H1 (cell line): ENCODE data around the gene COLEC11. TPM values are rescaled to one million over a fixed set of nuclear protein-coding genes. Genes with fewer than 3 reads are reported as not detected.

ENCODE experiments used
- CTCF ChIA-PET: fragments of 300-600 bp; sonication (Branson Sonifier 250); formaldehyde crosslinking; loops from one replicate; lab custom pipeline; 2021; ENCODE audit not compliant: partially characterized antibody; lab: Charles Lee
- POLR2A ChIA-PET: fragments of 300-600 bp; sonication (Branson Sonifier 250); formaldehyde crosslinking; loops from one replicate; lab custom pipeline; 2021; ENCODE audit warnings: inconsistent platforms; ENCODE audit not compliant: partially characterized antibody; lab: Charles Lee
- DNase-seq, 2 experiments: peaks; one replicate each; pipeline versions ENCODE4 v3.0.0 to v3.0.0-alpha.2; 2010 to 2022; ENCODE audit warnings: low spot score in 2 of 2, low read depth in 1 of 2, mixed read lengths in 1 of 2
- FAIRE-seq: peaks from 2 replicates; lab custom pipeline; 2011; peaks lifted over from hg19 to GRCh38; lab: Jason Lieb, UNC
- H2AFZ ChIP-seq: 2 replicates; pipeline ENCODE4 v1.8.1; 2012; ENCODE audit warnings: low read length, inconsistent platforms
- H2AK5ac ChIP-seq: 2 replicates; pipeline ENCODE4 v1.6.1; 2013; ENCODE audit warnings: low read depth, low read length
- H2BK120ac ChIP-seq: replicated peaks from 2 replicates; pipeline ENCODE3; 2013; ENCODE audit warnings: low read depth, low read length, inconsistent platforms
- H2BK12ac ChIP-seq: 2 replicates; pipeline ENCODE4 v1.6.1; 2013; ENCODE audit warnings: low read depth, low read length
- H2BK15ac ChIP-seq: 2 replicates; pipeline ENCODE4 v1.6.1; 2013; ENCODE audit warnings: low read length
- H2BK20ac ChIP-seq: 2 replicates; pipeline ENCODE4 v1.6.1; 2013; ENCODE audit warnings: low read length
- H2BK5ac ChIP-seq: 2 replicates; pipeline ENCODE4 v1.6.1; 2013; ENCODE audit warnings: low read depth, low read length
- H3K14ac ChIP-seq: 2 replicates; pipeline ENCODE4 v1.6.1; 2013; ENCODE audit warnings: inconsistent platforms; ENCODE audit not compliant: insufficient read length
- H3K18ac ChIP-seq: 2 replicates; pipeline ENCODE4 v1.6.1; 2013; ENCODE audit warnings: low read length; ENCODE audit errors: extremely low read depth
- H3K23ac ChIP-seq: 2 replicates; pipeline ENCODE4 v1.6.1; 2013; ENCODE audit warnings: inconsistent platforms; ENCODE audit not compliant: insufficient read length
- H3K23me2 ChIP-seq: 2 replicates; pipeline ENCODE4 v1.6.1; 2013; ENCODE audit warnings: low read depth, low read length
- H3K27ac ChIP-seq: 2 replicates; pipeline ENCODE4 v1.6.1; 2011; ENCODE audit warnings: low read depth, low read length, inconsistent platforms
- H3K27me3 ChIP-seq, 4 experiments: replicated peaks in 1 of 4; 1 replicate in 1 of 4; 2 replicates in 3 of 4; pipeline versions ENCODE4 v1.6.1 to v1.8.1; 2011 to 2013; ENCODE audit warnings: low read length in 3 of 4, mild to moderate bottlenecking in 3 of 4, inconsistent platforms in 2 of 4, mixed read lengths in 2 of 4, moderate library complexity in 1 of 4; ENCODE audit not compliant: control insufficient read depth in 3 of 4, insufficient read depth in 3 of 4; ENCODE audit errors: extremely low read depth in 1 of 4
- H3K36me3 ChIP-seq, 4 experiments: 2 replicates each; pipeline versions ENCODE4 v1.6.1 to v1.8.1; 2011 to 2013; ENCODE audit warnings: mild to moderate bottlenecking in 4 of 4, low read length in 3 of 4, moderate library complexity in 2 of 4, control low read depth in 1 of 4, inconsistent platforms in 1 of 4; ENCODE audit not compliant: insufficient read depth in 4 of 4, control insufficient read depth in 2 of 4
- H3K4ac ChIP-seq: replicated peaks from 2 replicates; pipeline ENCODE3; 2013; ENCODE audit warnings: low read length, low read depth, mixed read lengths, inconsistent platforms; ENCODE audit not compliant: insufficient read length
- H3K4me1 ChIP-seq, 4 experiments: replicated peaks in 1 of 4; 1 replicate in 1 of 4; 2 replicates in 3 of 4; pipeline versions ENCODE4 v1.6.1 to v1.8.1; 2011 to 2013; ENCODE audit warnings: low read length in 3 of 4, inconsistent platforms in 2 of 4, mixed read lengths in 1 of 4; ENCODE audit not compliant: insufficient read depth in 4 of 4, control insufficient read depth in 3 of 4
- H3K4me2 ChIP-seq, 2 experiments: 2 replicates each; pipeline versions ENCODE4 v1.6.1 to v1.8.1; 2011 to 2013; ENCODE audit warnings: low read depth in 2 of 2, low read length in 2 of 2, control low read depth in 1 of 2, inconsistent platforms in 1 of 2, mild to moderate bottlenecking in 1 of 2; ENCODE audit not compliant: insufficient read depth in 1 of 2
- H3K4me3 ChIP-seq, 4 experiments: fragments of 200-600, 300-600 bp in 1 of 4; sonication (generic), shearing (Covaris generic), sonication (Bioruptor Twin) in 1 of 4; 2 replicates each; pipeline versions ENCODE4 v1.5.1 to v1.8.1; 2011 to 2016; ENCODE audit warnings: low read length in 4 of 4, low read depth in 3 of 4, control low read depth in 2 of 4, inconsistent platforms in 2 of 4, mild to moderate bottlenecking in 2 of 4, mixed read lengths in 1 of 4, moderate library complexity in 1 of 4; ENCODE audit not compliant: insufficient read depth in 2 of 4; ENCODE audit errors: extremely low read depth in 1 of 4
- H3K56ac ChIP-seq: replicated peaks from 2 replicates; pipeline ENCODE3; 2013; ENCODE audit warnings: low read depth, mild to moderate bottlenecking, mixed read lengths, low read length, inconsistent platforms; ENCODE audit not compliant: insufficient read length
- H3K79me1 ChIP-seq: 2 replicates; pipeline ENCODE4 v1.6.1; 2013; ENCODE audit warnings: low read depth, low read length, control low read depth
- H3K79me2 ChIP-seq, 2 experiments: 2 replicates each; pipeline versions ENCODE4 v1.6.1 to v1.8.1; 2012 to 2013; ENCODE audit warnings: low read length in 2 of 2, mild to moderate bottlenecking in 2 of 2, inconsistent platforms in 1 of 2; ENCODE audit not compliant: insufficient read depth in 2 of 2, control insufficient read depth in 1 of 2
- H3K9ac ChIP-seq, 4 experiments: replicated peaks in 1 of 4; 1 replicate in 1 of 4; 2 replicates in 3 of 4; pipeline versions ENCODE4 v1.6.1 to v1.8.1; 2011 to 2013; ENCODE audit warnings: low read depth in 3 of 4, low read length in 3 of 4, control low read depth in 2 of 4, mild to moderate bottlenecking in 2 of 4, moderate library complexity in 2 of 4, inconsistent platforms in 1 of 4; ENCODE audit errors: extremely low read depth in 1 of 4
- H3K9me3 ChIP-seq, 2 experiments: 2 replicates each; pipeline versions ENCODE4 v1.6.1 to v1.8.1; 2012 to 2013; ENCODE audit warnings: mild to moderate bottlenecking in 2 of 2, moderate library complexity in 2 of 2, control low read depth in 1 of 2, inconsistent platforms in 1 of 2, low read depth in 1 of 2, low read length in 1 of 2, mixed read lengths in 1 of 2; ENCODE audit not compliant: insufficient read depth in 2 of 2
- H4K20me1 ChIP-seq, 2 experiments: replicated peaks in 1 of 2; 2 replicates each; pipeline versions ENCODE3 to v1.8.1; 2011 to 2013; ENCODE audit warnings: inconsistent platforms in 2 of 2, low read length in 2 of 2, mild to moderate bottlenecking in 1 of 2; ENCODE audit not compliant: insufficient read depth in 2 of 2, control insufficient read depth in 1 of 2
- H4K5ac ChIP-seq: 2 replicates; pipeline ENCODE4 v1.6.1; 2013; ENCODE audit warnings: low read length, low read depth, mixed read lengths, inconsistent platforms; ENCODE audit not compliant: insufficient read length
- H4K8ac ChIP-seq: 2 replicates; pipeline ENCODE4 v1.8.0; 2013; ENCODE audit warnings: mild to moderate bottlenecking, moderate library complexity, low read length, inconsistent platforms; ENCODE audit not compliant: insufficient read depth; ENCODE audit errors: extremely low read depth
- H4K91ac ChIP-seq: replicated peaks from 2 replicates; pipeline ENCODE3; 2013; ENCODE audit warnings: low read length, mixed read lengths, inconsistent platforms; ENCODE audit not compliant: insufficient read length
- SAP30 ChIP-seq: fragments of 300-600 bp; sonication (generic); IDR thresholded peaks from 2 replicates; pipeline ENCODE4 v1.7.1; 2012; ENCODE audit warnings: low read length, moderate library complexity, mild to moderate bottlenecking, inconsistent platforms; ENCODE audit not compliant: insufficient read depth, insufficient replicate concordance
- SP2 ChIP-seq: IDR thresholded peaks from 2 replicates; pipeline ENCODE4 v1.6.1; 2012; ENCODE audit warnings: mild to moderate bottlenecking, low read length, inconsistent platforms
- WGBS, 2 experiments: shearing (Covaris generic) in 1 of 2; methylation state at CpG; one replicate each; pipeline versions ENCODE4 v1.1.6 to v1.1.7; 2013 to 2015; ENCODE audit warnings: low lambda C conversion rate in 2 of 2, mixed read lengths in 2 of 2, inconsistent platforms in 1 of 2, low coverage in 1 of 2, missing lambda C conversion rate in 1 of 2; ENCODE audit not compliant: insufficient replicate concordance in 2 of 2, insufficient coverage in 1 of 2, insufficient read length in 1 of 2; ENCODE audit errors: extremely low coverage in 1 of 2, missing lambda C conversion rate in 1 of 2; 5-methylcytosine and 5-hydroxymethylcytosine counted together
- polyA plus RNA-seq, 7 experiments: library from polyadenylated mRNA; depleted of rRNA in 3 of 7; stranded (reverse) in 5 of 7; unstranded in 2 of 7; fragments of >200 nt in 5 of 7; fragments of 200-250 nt in 2 of 7; gene quantifications; 1 replicate in 5 of 7; 2 replicates in 1 of 7; 4 replicates in 1 of 7; pipeline versions ENCODE4 v1.2.1 to v1.2.3, GENCODE V29; 2011 to 2013; ENCODE audit warnings: missing spikeins in 2 of 7, mixed read lengths in 2 of 7
- total RNA-seq: library from RNA; stranded (reverse); fragmentation: NEBNext Ultra II Directional; extraction: Animal tissue kit (Norgen Biotek cat#: 25700); gene quantifications from 2 replicates; pipeline ENCODE4 v1.2.1, GENCODE V29; 2021

Gene COLEC11
- total and polyA plus RNA-seq, 2 of the 8 experiments (the other 6 are each of a cell fraction or from before 2014, with no cell fraction given): 0.47 to 0.80 TPM

DNA sequence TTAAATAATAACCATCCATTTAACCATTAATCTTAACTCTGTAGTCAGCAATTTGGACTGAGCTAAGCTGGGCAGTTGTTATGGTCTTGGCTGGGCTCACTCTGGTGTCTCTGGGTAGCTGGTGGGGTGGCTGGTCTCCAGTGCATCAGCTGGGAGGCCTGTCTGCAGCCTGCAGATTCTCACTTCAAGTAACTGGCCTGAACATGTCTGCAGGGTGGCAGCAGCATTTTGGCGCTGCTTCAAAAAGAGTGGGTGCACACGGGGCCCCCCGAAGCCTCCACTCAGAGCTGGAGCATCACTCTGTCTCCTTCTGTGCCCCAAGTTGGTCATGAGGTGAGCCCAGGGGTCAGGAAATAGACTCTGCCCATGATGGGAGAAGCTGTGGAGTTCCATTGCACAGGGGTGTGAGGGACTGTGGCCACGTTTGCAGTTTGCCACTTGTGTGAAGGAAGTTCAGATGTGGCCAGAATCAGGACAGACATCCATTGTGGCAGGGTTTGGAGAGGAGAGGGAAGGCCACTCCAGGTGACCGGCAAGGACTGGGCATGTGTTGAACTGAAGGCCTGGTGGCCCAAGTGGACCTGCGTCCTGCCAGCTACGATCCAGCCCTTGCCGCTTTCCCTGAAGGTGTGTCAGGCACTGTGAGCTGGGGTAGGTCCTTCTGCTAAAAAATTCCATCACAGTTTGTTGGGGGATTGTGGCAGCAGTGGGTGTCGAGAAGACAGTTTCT lies 58.1 kb downstream of the COLEC11 start:
- Histone ChIP-seq H3K4ac (no peak overlapping the region), H2BK5ac (no peak overlapping the region; the same call in 1 of the 2 replicates), H3K23me2 (peaks cover 7% of the 10 kb centered on the region; the same call in 1 of the 2 replicates), H4K20me1 (no peaks in the 10 kb centered on the region), H3K23ac (no peak overlapping the region), H2BK12ac (peak overlapping the region; percentile 27; the same call in 1 of the 2 replicates), H2AK5ac (peak overlapping the region; percentile 33; the same call in 1 of the 2 replicates), H3K27ac (no peak overlapping the region), H3K79me2 (no peaks in the 10 kb centered on the region), H2BK120ac (peak overlapping the region; percentile 45), H4K8ac (no peak overlapping the region; the same call in 1 of the 2 replicates), H3K56ac (no peak overlapping the region), H3K4me2 (no peak overlapping the region; a peak in 1 of 4 replicates), H3K27me3 (peaks cover 0 to 2% (median 0%) of the 10 kb centered on the region in 4 experiments; a peak in 1 of 7 replicates), H3K36me3 (no peaks in the 10 kb centered on the region), H4K91ac (peak overlapping the region; percentile 6), H3K14ac (no peak overlapping the region), H3K4me3 (no peak overlapping the region), H3K9ac (no peak overlapping the region), H2AFZ (no peak overlapping the region), H2BK20ac (peak overlapping the region; percentile 29; the same call in 1 of the 2 replicates), H3K9me3 (no peaks in the 10 kb centered on the region; a peak in 1 of 4 replicates), H4K5ac (no peak overlapping the region), H3K18ac (no peak overlapping the region), H3K79me1 (no peaks in the 10 kb centered on the region), H2BK15ac (no peak overlapping the region), H3K4me1 (peaks cover 0 to 19% (median 15%) of the 10 kb centered on the region in 4 experiments; a peak in 6 of 7 replicates)
- DNase-seq: no peak
- no peak for FAIRE-seq
- ChIA-PET POLR2A (interaction anchor here (1.5 to 4.6 kb wide), 6 partner anchors 8 to 95 kb away, joined by 4 to 34 read pairs (median 11); partner anchors contain the start of gene RNASEH1), CTCF (interaction anchor here (1.1 to 3.0 kb wide), 7 partner anchors 9 to 39 kb away, joined by 3 to 11 read pairs (median 4); no protein-coding TSS in a partner anchor)
- TF ChIP-seq SAP30: no peak
- no peak for TF ChIP-seq SP2
- WGBS, 2 experiments: 91% methylated on average over 9 of the region's 9 CpGs; no CpG with 5 or more reads in 1 of the 2 experiments
